Kidney epithelial cell (primary cell): ENCODE results near the gene MAP4K1. TPM values are rescaled to one million over a fixed set of nuclear protein-coding genes. Genes with fewer than 3 reads are reported as not detected.
"Not testable (repeated sequence)": the region's sequence is repeated elsewhere in the genome, so short reads cannot be mapped to it uniquely, and the experiment has no call there.

ENCODE experiments used
- DNase-seq: peaks from one replicate; pipeline ENCODE4 v3.0.0-alpha.2; 2010; ENCODE audit warnings: low read depth
- H3K27me3 ChIP-seq: 2 replicates; pipeline ENCODE4 v1.6.0; 2011; ENCODE audit warnings: low read length; ENCODE audit not compliant: control insufficient read depth, insufficient read depth
- H3K36me3 ChIP-seq: 2 replicates; pipeline ENCODE4 v1.5.1; 2011; ENCODE audit warnings: low read length; ENCODE audit not compliant: control insufficient read depth, insufficient read depth
- H3K4me3 ChIP-seq: 2 replicates; pipeline ENCODE4 v1.5.1; 2011; ENCODE audit warnings: low read depth, mild to moderate bottlenecking, control low read depth, low read length
- total RNA-seq: library from RNA; depleted of rRNA; stranded (reverse); fragments of >200 nt; gene quantifications from 2 replicates; pipeline ENCODE4 v1.2.3, GENCODE V29; 2015
- TF ChIP-seq, protein P1 (sequence below): IDR thresholded peaks from 2 replicates; pipeline ENCODE4 v1.5.1; 2011; ENCODE audit warnings: mild to moderate bottlenecking, moderate library complexity, low read length, control low read depth, inconsistent platforms; ENCODE audit not compliant: insufficient read depth, poor library complexity, severe bottlenecking

The MAP4K1 gene
- total RNA-seq, 1 donor from 2014 or later = 4.7 TPM

DNA sequence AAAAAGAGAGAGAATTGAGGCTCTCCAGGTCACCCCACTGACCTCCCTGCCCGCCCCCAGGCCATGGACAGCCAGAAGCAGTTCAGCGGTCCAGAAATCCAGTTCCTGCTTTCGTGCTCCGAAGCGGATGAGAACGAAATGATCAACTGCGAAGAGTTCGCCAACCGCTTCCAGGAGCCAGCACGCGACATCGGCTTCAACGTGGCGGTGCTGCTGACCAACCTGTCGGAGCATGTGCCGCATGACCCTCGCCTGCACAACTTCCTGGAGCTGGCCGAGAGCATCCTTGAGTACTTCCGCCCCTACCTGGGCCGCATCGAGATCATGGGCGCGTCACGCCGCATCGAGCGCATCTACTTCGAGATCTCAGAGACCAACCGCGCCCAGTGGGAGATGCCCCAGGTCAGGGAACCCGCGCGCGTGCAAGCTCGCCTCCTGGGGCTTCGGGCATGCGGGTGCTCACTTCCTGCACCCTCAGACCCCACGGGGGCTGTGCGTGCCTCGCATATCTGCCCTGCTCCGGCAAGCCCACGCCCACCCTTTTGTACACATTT lies 56.6 kb downstream of the MAP4K1 start:
- Histone ChIP-seq H3K36me3 (no peaks in the 10 kb centered on the region), H3K27me3 (peaks cover 15% of the 10 kb centered on the region), H3K4me3 (no peak overlapping the region)
- DNase-seq = no peak
- TF ChIP-seq, protein P1, sequence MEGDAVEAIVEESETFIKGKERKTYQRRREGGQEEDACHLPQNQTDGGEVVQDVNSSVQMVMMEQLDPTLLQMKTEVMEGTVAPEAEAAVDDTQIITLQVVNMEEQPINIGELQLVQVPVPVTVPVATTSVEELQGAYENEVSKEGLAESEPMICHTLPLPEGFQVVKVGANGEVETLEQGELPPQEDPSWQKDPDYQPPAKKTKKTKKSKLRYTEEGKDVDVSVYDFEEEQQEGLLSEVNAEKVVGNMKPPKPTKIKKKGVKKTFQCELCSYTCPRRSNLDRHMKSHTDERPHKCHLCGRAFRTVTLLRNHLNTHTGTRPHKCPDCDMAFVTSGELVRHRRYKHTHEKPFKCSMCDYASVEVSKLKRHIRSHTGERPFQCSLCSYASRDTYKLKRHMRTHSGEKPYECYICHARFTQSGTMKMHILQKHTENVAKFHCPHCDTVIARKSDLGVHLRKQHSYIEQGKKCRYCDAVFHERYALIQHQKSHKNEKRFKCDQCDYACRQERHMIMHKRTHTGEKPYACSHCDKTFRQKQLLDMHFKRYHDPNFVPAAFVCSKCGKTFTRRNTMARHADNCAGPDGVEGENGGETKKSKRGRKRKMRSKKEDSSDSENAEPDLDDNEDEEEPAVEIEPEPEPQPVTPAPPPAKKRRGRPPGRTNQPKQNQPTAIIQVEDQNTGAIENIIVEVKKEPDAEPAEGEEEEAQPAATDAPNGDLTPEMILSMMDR = no peak

DNA sequence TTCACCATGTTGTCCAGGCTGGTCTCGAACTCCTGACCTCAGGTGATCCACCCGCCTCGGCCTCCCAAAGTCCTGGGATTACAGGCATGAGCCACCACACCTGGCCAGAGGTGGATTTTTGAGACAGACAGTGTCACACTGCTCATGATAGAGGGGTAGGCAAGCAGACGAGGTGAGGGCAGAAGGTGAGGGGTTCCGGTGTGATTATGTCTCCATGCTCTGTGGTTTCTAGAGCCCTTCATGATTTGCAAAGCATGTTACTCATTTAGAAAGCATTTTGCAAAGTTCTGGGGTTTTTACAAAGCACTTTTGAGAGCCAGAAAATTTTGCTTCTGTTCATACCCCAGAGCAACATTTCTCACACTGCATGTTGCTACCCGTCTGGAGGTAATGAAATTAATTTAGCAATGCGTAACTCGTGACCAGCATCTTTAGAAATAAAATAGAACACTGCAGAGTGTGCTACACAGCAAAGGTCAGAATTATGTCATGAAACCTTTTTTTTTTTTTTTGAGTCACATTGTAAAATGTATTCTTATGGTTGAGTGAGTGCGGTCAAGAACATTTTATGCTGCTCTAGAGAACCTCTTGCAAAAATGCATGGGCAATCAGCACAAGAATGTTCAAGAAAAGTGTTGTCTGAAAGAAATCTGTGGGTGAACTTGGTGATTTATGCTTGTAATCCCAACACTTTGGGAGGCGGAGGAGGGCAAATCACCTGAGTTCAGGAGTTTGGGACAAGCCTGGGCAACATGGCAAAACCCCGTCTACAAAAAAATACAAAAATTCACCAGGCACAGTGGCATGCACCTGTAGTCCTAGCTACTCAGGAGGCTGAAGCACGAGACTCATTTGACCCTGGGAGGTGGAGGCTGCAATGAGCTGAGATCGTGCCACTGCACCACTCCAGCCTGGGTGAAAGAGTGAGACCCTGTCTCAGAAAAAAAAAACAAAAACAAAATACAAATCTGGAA lies 58.0 kb downstream of the MAP4K1 start:
- TF ChIP-seq, protein P1 = no peak
- peak; percentile 21 for DNase-seq
- peaks cover 5% of the 10 kb centered on the region for H3K27me3 ChIP-seq
- no peaks in the 10 kb centered on the region for H3K36me3 ChIP-seq
- no peak overlapping the region for H3K4me3 ChIP-seq

DNA sequence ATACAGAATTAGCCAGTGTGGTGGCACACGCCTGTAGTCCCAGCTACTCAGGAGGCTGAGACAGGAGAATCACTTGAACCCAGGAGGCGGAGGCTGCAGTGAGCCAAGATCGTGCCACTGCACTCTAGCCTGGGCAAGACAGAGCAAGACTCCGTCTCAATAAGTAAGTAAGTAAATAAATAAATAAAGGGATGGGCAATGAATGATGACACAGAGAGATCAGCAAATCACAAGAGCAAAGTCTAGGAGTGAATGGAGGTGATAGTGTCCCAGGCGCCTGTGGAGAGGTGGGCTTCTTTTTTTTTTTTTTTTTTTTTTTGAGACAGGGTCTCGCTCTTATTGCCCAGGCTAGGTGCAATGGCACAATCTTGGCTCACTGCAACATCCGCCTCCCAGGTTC lies 58.8 kb downstream of the MAP4K1 start:
- not testable (repeated sequence) for DNase-seq, H3K27me3 ChIP-seq, H3K4me3 ChIP-seq, H3K36me3 ChIP-seq

GRCh38 chr19:38557205-38557799 lies 60.5 kb downstream of the MAP4K1 start:
- TF ChIP-seq, protein P1 = no peak

DNA sequence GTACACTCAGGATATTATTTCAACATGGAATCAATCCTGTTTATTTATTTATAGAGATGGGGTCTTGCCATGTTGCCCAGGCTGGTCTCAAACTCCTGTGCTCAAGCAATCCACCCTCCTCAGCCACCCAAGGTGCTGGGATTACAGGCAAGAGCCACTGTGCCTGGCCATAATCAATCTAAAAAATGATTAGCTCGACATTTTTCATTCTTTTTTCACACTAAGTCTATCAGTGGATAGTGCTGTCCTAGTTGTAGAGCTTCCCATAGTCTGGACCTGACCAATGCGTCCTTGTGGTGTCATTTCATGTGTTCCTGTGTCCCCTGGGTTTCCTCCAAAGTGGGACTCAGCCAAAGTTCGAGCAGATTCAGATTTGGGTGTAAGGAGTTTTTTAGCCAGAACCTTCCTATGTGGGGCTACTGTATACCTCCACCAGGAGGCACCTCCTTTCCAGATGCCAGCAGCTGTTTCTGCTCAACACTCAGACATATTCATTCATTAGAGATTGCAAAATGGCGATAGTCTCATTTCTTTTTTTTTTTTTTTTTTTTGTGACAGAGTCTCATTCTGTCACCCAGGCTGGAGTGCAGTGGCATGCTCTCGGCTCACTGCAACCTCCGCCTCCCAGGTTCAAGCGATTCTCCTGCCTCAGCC lies 61.1 kb downstream of the MAP4K1 start:
- no peak for DNase-seq
- Histone ChIP-seq H3K36me3 (no peaks in the 10 kb centered on the region), H3K4me3 (no peak overlapping the region), H3K27me3 (no peaks in the 10 kb centered on the region)
- TF ChIP-seq, protein P1 = peak; percentile 7

More at GRCh38 chr19:38557205-38557799, 60.5 kb downstream of the MAP4K1 start:
- Histone ChIP-seq H3K27me3 (no peaks in the 10 kb centered on the region), H3K36me3 (no peaks in the 10 kb centered on the region), H3K4me3 (no peak overlapping the region)
- DNase-seq = no peak

DNA sequence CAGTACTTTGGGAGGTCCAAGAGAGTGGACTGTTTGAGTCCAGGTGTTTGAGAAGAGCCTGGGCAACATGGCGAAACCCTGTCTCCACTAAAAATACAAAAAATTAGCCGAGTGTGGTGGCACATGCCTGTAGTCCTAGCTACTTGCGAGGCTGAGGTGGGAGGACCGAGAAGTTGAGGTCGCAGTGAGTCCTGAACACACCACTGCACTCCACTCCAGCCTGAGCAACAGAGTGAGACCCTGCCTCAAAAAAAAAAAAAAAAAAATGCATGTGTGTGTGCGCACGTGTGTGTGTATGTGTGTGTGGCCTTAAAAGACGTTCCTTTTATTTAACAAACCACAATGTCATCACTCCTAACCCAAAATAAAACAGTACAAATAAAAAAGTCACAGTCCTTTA lies 62.6 kb downstream of the MAP4K1 start:
- no peak overlapping the region for H3K4me3 ChIP-seq
- H3K27me3 ChIP-seq = peaks cover 3% of the 10 kb centered on the region
- TF ChIP-seq, protein P1 = no peak
- no peaks in the 10 kb centered on the region for H3K36me3 ChIP-seq
- DNase-seq = no peak
